Measurements from ENCODE around the gene NPPA. TPM values are rescaled to one million over a fixed set of nuclear protein-coding genes. Genes with fewer than 3 reads are reported as not detected.

The NPPA gene
- total RNA-seq, 6 experiments from 2014 or later = not detected

GRCh38 chr1:11851180-11851579, 3.6 kb upstream of the NPPA start:
- TF ChIP-seq CTCF (IDR thresholded peaks at IDR 0.05) = no peak
- Mint-ChIP-seq H3K36me3 (ENCODE audit: low read depth) (no peaks in the 10 kb centered on the region), H3K9me3 (no peaks in the 10 kb centered on the region), H3K4me1 (ENCODE audit: low read depth) (peaks cover 8% of the 10 kb centered on the region; the same call in 1 of the 2 replicates), H3K27ac (no peak overlapping the region), H3K27me3 (ENCODE audit: insufficient read depth) (peaks cover 40% of the 10 kb centered on the region), H3K4me3 (no peak overlapping the region)
- DNase-seq = no peak

GRCh38 chr1:11850156-11850555, 2.6 kb upstream of the NPPA start:
- peaks cover 38% of the 10 kb centered on the region for H3K27me3 Mint-ChIP-seq (ENCODE audit: insufficient read depth)
- no peak overlapping the region for H3K4me3 Mint-ChIP-seq
- DNase-seq = no peak
- peaks cover 10% of the 10 kb centered on the region for H3K36me3 Mint-ChIP-seq (ENCODE audit: low read depth)
- no peak for TF ChIP-seq CTCF (IDR thresholded peaks at IDR 0.05)
- no peak overlapping the region for H3K27ac Mint-ChIP-seq
- H3K4me1 Mint-ChIP-seq (ENCODE audit: low read depth) = peaks cover 8% of the 10 kb centered on the region; the same call in 1 of the 2 replicates
- H3K9me3 Mint-ChIP-seq = no peaks in the 10 kb centered on the region

- Mint-ChIP-seq H3K4me3 (no peak overlapping the region), H3K9me3 (no peaks in the 10 kb centered on the region), H3K27ac (no peak overlapping the region), H3K36me3 (ENCODE audit: low read depth) (peaks cover 18% of the 10 kb centered on the region), H3K4me1 (ENCODE audit: low read depth) (peaks cover 8% of the 10 kb centered on the region; the same call in 1 of the 2 replicates), H3K27me3 (ENCODE audit: insufficient read depth) (peaks cover 27% of the 10 kb centered on the region)
- no peak for DNase-seq
- TF ChIP-seq CTCF (IDR thresholded peaks at IDR 0.05) = no peak
Measured at GRCh38 chr1:11848373-11848700, 754 bp upstream of the NPPA start.

- no peak for DNase-seq
- peak; percentile 23; the same call in 1 of the 2 replicates for TF ChIP-seq CTCF (IDR thresholded peaks at IDR 0.05)
- no peaks in the 10 kb centered on the region for H3K9me3 Mint-ChIP-seq
- peaks cover 13% of the 10 kb centered on the region for H3K27me3 Mint-ChIP-seq (ENCODE audit: insufficient read depth)
- no peak overlapping the region for H3K4me3 Mint-ChIP-seq
- H3K4me1 Mint-ChIP-seq (ENCODE audit: low read depth) = peaks cover 8% of the 10 kb centered on the region; the same call in 1 of the 2 replicates
- H3K36me3 Mint-ChIP-seq (ENCODE audit: low read depth) = peaks cover 29% of the 10 kb centered on the region
- H3K27ac Mint-ChIP-seq = no peak overlapping the region
Measured at GRCh38 chr1:11845641-11846335, 1.8 kb downstream of the NPPA start.

- Mint-ChIP-seq H3K4me3 (no peak overlapping the region), H3K27me3 (ENCODE audit: insufficient read depth) (peaks cover 1% of the 10 kb centered on the region; the same call in 1 of the 2 replicates), H3K27ac (no peak overlapping the region), H3K36me3 (ENCODE audit: low read depth) (peaks cover 34% of the 10 kb centered on the region), H3K4me1 (ENCODE audit: low read depth) (no peaks in the 10 kb centered on the region; the same call in 1 of the 2 replicates), H3K9me3 (no peaks in the 10 kb centered on the region)
- DNase-seq = no peak
- TF ChIP-seq CTCF (IDR thresholded peaks at IDR 0.05) = no peak
Measured at GRCh38 chr1:11842154-11843041, 5.2 kb downstream of the NPPA start.
